Activated naive CD8-positive, alpha-beta T cell treated with anti-CD3 and anti-CD28 coated beads, Interleukin-2, amount 50 U/mL, for 24 hours (primary cell): ENCODE data around the gene PDE3B.
"Not testable (repeated sequence)": the region's sequence is repeated elsewhere in the genome, so short reads cannot be mapped to it uniquely, and the experiment has no call there.

ENCODE experiments used
- ATAC-seq: fragments of 150-1000 bp; cut with Tn5 transposase; one replicate; pipeline ENCODE4 v1.10.0; 2021
- DNase-seq: peaks from one replicate; pipeline ENCODE4 v3.0.0; 2021
- H3K27ac Mint-ChIP-seq: one replicate; pipeline ENCODE4 v1.8.0; 2021; ENCODE audit warnings: mild to moderate bottlenecking, mixed read lengths
- H3K27me3 Mint-ChIP-seq: one replicate; pipeline ENCODE4 v1.8.0; 2021; ENCODE audit warnings: mixed read lengths
- H3K36me3 Mint-ChIP-seq: one replicate; pipeline ENCODE4 v1.8.0; 2021; ENCODE audit warnings: low read depth, mixed read lengths
- H3K4me1 Mint-ChIP-seq: one replicate; pipeline ENCODE4 v1.8.0; 2021; ENCODE audit warnings: mixed read lengths
- H3K4me3 Mint-ChIP-seq: one replicate; pipeline ENCODE4 v1.8.0; 2021; ENCODE audit warnings: mild to moderate bottlenecking, moderate library complexity, mixed read lengths
- H3K9me3 Mint-ChIP-seq: one replicate; pipeline ENCODE4 v1.8.0; 2021; ENCODE audit warnings: mixed read lengths

Gene PDE3B

DNA sequence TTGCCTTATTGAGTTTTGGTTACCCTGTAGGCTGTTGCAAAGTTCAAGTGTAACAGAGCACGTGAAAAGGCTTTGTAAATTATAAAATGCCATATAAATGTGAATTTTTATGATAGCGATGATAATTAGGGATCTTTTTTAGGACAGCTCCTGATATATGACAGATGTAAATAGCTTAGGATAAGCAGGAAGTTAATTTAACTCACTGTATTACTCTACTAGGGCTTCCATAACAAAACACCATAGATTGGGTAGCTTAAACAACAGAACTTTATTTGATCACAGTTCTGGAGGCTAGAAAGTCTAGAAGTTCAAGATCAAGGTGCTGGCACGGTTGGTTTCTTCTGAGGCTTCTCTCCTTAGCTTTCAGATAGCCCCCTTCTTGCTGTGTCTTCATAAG lies 17.0 kb upstream of the PDE3B start:
- Mint-ChIP-seq H3K27me3 (peaks cover 1% of the 10 kb centered on the region), H3K9me3 (peaks cover 11% of the 10 kb centered on the region), H3K4me1 (peaks cover 53% of the 10 kb centered on the region), H3K27ac (no peak overlapping the region), H3K36me3 (peaks cover 48% of the 10 kb centered on the region), H3K4me3 (no peak overlapping the region)
- no peak for DNase-seq
- ATAC-seq, result no peak

- Mint-ChIP-seq H3K9me3 (peaks cover 29% of the 10 kb centered on the region), H3K4me1 (peaks cover 48% of the 10 kb centered on the region), H3K27ac (peak overlapping the region; percentile 42), H3K36me3 (peaks cover 49% of the 10 kb centered on the region)
- ATAC-seq, H3K4me3 Mint-ChIP-seq, H3K27me3 Mint-ChIP-seq, DNase-seq: not testable (repeated sequence)
These were observed 9.9 kb upstream of the PDE3B start for GRCh38 chr11:14633506-14634224.

DNA sequence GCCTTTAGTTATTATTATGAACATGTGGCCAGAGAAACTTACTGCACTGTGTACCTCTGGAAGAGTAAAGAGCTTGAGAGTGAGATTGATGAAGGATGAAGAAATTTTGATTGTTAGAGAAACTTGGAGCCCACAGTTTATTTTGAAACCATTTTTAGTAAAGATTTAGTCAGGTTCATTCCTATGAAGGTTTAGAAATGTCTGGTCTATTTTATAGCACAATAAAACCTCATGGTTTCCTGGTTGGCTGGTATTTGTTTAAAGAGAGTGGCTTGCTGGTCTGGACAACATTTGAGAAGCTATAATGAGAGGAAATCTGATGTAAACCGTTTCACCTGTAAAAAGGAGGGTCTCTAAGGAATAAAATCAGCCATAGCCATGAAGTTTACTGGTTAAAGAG lies 8.8 kb upstream of the PDE3B start:
- H3K9me3 Mint-ChIP-seq, result peaks cover 29% of the 10 kb centered on the region
- H3K4me3 Mint-ChIP-seq, result peak overlapping the region; percentile 7
- DNase-seq, result no peak

GRCh38 chr11:14635546-14635945 lies 8.1 kb upstream of the PDE3B start:
- peak overlapping the region; percentile 32 for H3K4me3 Mint-ChIP-seq
- no peak for ATAC-seq
- peaks cover 1% of the 10 kb centered on the region for H3K27me3 Mint-ChIP-seq
- H3K9me3 Mint-ChIP-seq, result peaks cover 29% of the 10 kb centered on the region
- DNase-seq, result no peak
- H3K4me1 Mint-ChIP-seq, result peaks cover 60% of the 10 kb centered on the region
- peaks cover 57% of the 10 kb centered on the region for H3K36me3 Mint-ChIP-seq
- peak overlapping the region; percentile 77 for H3K27ac Mint-ChIP-seq

More for the DNA sequence above, 8.8 kb upstream of the PDE3B start:
- Mint-ChIP-seq H3K27ac (peak overlapping the region; percentile 77), H3K36me3 (peaks cover 54% of the 10 kb centered on the region), H3K4me1 (peaks cover 54% of the 10 kb centered on the region), H3K27me3 (peaks cover 1% of the 10 kb centered on the region)
- no peak for ATAC-seq

- DNase-seq (no peak), ATAC-seq (peak; percentile 69)
- peak overlapping the region; percentile 41 for H3K4me3 Mint-ChIP-seq
- H3K27ac Mint-ChIP-seq, result peak overlapping the region; percentile 81
- H3K4me1 Mint-ChIP-seq, result peaks cover 66% of the 10 kb centered on the region
- peaks cover 59% of the 10 kb centered on the region for H3K36me3 Mint-ChIP-seq
- H3K27me3 Mint-ChIP-seq, result peaks cover under 1% of the 10 kb centered on the region
- H3K9me3 Mint-ChIP-seq, result peaks cover 27% of the 10 kb centered on the region
These were observed 7.5 kb upstream of the PDE3B start for GRCh38 chr11:14636119-14636518.

- Mint-ChIP-seq H3K27ac (no peak overlapping the region), H3K9me3 (peaks cover 22% of the 10 kb centered on the region), H3K36me3 (peaks cover 70% of the 10 kb centered on the region), H3K4me1 (peaks cover 84% of the 10 kb centered on the region), H3K27me3 (no peaks in the 10 kb centered on the region), H3K4me3 (no peak overlapping the region)
- ATAC-seq (peak; percentile 53), DNase-seq (no peak)
These were observed 5.7 kb upstream of the PDE3B start for GRCh38 chr11:14637868-14638409.

GRCh38 chr11:14638561-14638960 lies 5.0 kb upstream of the PDE3B start:
- Mint-ChIP-seq H3K27me3 (no peaks in the 10 kb centered on the region), H3K9me3 (peaks cover 22% of the 10 kb centered on the region), H3K4me1 (peaks cover 83% of the 10 kb centered on the region), H3K36me3 (peaks cover 70% of the 10 kb centered on the region), H3K4me3 (peak overlapping the region; percentile 52), H3K27ac (peak overlapping the region; percentile 71)
- DNase-seq (peak; percentile 18), ATAC-seq (no peak)

DNA sequence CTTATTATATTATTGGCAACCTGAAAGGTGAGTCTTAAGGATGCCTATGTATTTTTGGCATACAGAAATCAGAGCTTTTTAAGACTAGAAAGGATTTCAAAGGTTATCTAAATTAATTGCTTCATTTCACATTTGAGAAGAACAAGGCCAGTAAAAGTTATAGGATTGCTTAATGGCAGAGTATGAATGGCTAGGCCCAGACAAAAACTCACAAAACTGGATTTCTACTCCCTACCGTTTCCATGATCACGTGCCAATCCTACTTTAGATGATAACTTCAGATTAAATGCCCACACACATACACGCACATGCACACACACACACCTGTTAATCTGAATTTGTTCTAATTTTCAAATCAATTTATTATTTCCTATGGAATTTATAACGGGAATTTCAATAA lies 1.8 kb upstream of the PDE3B start:
- no peaks in the 10 kb centered on the region for H3K27me3 Mint-ChIP-seq
- H3K4me1 Mint-ChIP-seq, result peaks cover 60% of the 10 kb centered on the region
- DNase-seq (no peak), ATAC-seq (no peak)
- H3K36me3 Mint-ChIP-seq, result peaks cover 50% of the 10 kb centered on the region
- peak overlapping the region; percentile 80 for H3K27ac Mint-ChIP-seq
- H3K9me3 Mint-ChIP-seq, result peaks cover 5% of the 10 kb centered on the region
- H3K4me3 Mint-ChIP-seq, result peak overlapping the region; percentile 85

- Mint-ChIP-seq H3K36me3 (peaks cover 44% of the 10 kb centered on the region), H3K9me3 (no peaks in the 10 kb centered on the region), H3K4me3 (peak overlapping the region; percentile 85), H3K27me3 (no peaks in the 10 kb centered on the region), H3K4me1 (peaks cover 55% of the 10 kb centered on the region), H3K27ac (peak overlapping the region; percentile 80)
- DNase-seq, result no peak
- no peak for ATAC-seq
These were observed 1.2 kb upstream of the PDE3B start for GRCh38 chr11:14642453-14642852.

GRCh38 chr11:14642873-14643696 lies 519 bp upstream of the PDE3B start:
- no peaks in the 10 kb centered on the region for H3K27me3 Mint-ChIP-seq
- no peak for ATAC-seq
- no peaks in the 10 kb centered on the region for H3K9me3 Mint-ChIP-seq
- no peak for DNase-seq
- peaks cover 55% of the 10 kb centered on the region for H3K4me1 Mint-ChIP-seq
- peaks cover 44% of the 10 kb centered on the region for H3K36me3 Mint-ChIP-seq
- peak overlapping the region; percentile 80 for H3K27ac Mint-ChIP-seq
- peak overlapping the region; percentile 85 for H3K4me3 Mint-ChIP-seq

DNA sequence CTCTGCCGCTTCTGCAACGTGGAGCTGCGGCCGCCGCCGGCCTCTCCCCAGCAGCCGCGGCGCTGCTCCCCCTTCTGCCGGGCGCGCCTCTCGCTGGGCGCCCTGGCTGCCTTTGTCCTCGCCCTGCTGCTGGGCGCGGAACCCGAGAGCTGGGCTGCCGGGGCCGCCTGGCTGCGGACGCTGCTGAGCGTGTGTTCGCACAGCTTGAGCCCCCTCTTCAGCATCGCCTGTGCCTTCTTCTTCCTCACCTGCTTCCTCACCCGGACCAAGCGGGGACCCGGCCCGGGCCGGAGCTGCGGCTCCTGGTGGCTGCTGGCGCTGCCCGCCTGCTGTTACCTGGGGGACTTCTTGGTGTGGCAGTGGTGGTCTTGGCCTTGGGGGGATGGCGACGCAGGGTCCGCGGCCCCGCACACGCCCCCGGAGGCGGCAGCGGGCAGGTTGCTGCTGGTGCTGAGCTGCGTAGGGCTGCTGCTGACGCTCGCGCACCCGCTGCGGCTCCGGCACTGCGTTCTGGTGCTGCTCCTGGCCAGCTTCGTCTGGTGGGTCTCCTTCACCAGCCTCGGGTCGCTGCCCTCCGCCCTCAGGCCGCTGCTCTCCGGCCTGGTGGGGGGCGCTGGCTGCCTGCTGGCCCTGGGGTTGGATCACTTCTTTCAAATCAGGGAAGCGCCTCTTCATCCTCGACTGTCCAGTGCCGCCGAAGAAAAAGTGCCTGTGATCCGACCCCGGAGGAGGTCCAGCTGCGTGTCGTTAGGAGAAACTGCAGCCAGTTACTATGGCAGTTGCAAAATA lies 816 bp downstream of the PDE3B start:
- Mint-ChIP-seq H3K27ac (peak overlapping the region; percentile 84), H3K4me1 (peaks cover 57% of the 10 kb centered on the region), H3K27me3 (no peaks in the 10 kb centered on the region), H3K36me3 (peaks cover 46% of the 10 kb centered on the region), H3K9me3 (no peaks in the 10 kb centered on the region), H3K4me3 (peak overlapping the region; percentile 85)
- ATAC-seq (peak; percentile 33), DNase-seq (peak; percentile 46)

- DNase-seq (no peak), ATAC-seq (peak; percentile 58)
- Mint-ChIP-seq H3K27me3 (no peaks in the 10 kb centered on the region), H3K9me3 (no peaks in the 10 kb centered on the region), H3K27ac (peak overlapping the region; percentile 84), H3K4me3 (peak overlapping the region; percentile 85), H3K36me3 (peaks cover 49% of the 10 kb centered on the region), H3K4me1 (peaks cover 58% of the 10 kb centered on the region)
These were observed 1.7 kb downstream of the PDE3B start for GRCh38 chr11:14645015-14645912.
